ENCODE measurements around the gene AGO4. TPM values are rescaled to one million over a fixed set of nuclear protein-coding genes. Genes with fewer than 3 reads are reported as not detected.
"Not testable (repeated sequence)": the region's sequence is repeated elsewhere in the genome, so short reads cannot be mapped to it uniquely, and the experiment has no call there.

AGO4 gene
- total and polyA plus RNA-seq, 3 donors from 2014 or later = 17.4 to 24.0 (median 21.6) TPM

DNA sequence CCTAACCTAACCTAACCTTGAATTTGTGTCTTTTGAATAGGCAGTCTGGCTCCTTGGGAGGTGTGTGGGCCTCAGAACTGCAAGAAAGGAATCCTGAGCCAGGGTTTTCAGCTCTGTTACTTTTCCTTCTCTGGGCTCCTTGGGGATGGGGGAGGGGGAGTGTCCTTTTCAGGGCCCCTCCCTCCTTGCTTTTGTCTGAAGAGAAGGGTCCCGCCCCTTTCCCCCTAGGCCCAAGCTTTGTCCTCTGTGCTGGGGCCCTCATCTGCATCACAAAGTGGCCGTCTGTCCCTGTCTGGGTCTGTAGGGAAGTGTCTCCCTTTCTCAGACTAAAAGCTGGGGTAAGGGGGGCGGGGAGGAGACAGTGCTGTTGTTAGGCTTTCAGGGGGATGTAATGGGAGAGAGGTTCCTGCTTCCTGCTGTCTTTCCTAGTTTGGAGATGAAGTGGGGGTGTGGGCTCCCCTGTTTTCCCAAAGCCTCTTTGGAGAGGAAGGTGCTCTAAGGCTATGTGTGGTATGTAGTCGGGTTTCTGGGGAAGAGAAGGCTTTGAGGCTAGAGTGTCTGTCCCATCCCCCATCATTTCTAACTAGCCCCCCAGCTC, 78.2 kb downstream of the AGO4 start:
- Histone ChIP-seq H3K4me1 (peaks cover 33% of the 10 kb centered on the region), H3K27ac (no peak overlapping the region), H3K4me3 (no peak overlapping the region), H3K27me3 (no peaks in the 10 kb centered on the region), H3K9me3 (no peaks in the 10 kb centered on the region), H3K36me3 (ENCODE audit: low read depth, missing control alignments) (no peaks in the 10 kb centered on the region)
- peak; percentile 22 for DNase-seq
- 57 to 65% methylated on average over 3 to 4 of the region's 4 CpGs for WGBS, 2 donors
- TF ChIP-seq POLR2A (IDR thresholded peaks at IDR 0.05) = no peak
- TF ChIP-seq, protein P1, sequence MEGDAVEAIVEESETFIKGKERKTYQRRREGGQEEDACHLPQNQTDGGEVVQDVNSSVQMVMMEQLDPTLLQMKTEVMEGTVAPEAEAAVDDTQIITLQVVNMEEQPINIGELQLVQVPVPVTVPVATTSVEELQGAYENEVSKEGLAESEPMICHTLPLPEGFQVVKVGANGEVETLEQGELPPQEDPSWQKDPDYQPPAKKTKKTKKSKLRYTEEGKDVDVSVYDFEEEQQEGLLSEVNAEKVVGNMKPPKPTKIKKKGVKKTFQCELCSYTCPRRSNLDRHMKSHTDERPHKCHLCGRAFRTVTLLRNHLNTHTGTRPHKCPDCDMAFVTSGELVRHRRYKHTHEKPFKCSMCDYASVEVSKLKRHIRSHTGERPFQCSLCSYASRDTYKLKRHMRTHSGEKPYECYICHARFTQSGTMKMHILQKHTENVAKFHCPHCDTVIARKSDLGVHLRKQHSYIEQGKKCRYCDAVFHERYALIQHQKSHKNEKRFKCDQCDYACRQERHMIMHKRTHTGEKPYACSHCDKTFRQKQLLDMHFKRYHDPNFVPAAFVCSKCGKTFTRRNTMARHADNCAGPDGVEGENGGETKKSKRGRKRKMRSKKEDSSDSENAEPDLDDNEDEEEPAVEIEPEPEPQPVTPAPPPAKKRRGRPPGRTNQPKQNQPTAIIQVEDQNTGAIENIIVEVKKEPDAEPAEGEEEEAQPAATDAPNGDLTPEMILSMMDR (IDR thresholded peaks at IDR 0.05) = no peak
- intact Hi-C loops (cut with DNase I; ENCODE audit: low total_unique reads) = no loop called here

DNA sequence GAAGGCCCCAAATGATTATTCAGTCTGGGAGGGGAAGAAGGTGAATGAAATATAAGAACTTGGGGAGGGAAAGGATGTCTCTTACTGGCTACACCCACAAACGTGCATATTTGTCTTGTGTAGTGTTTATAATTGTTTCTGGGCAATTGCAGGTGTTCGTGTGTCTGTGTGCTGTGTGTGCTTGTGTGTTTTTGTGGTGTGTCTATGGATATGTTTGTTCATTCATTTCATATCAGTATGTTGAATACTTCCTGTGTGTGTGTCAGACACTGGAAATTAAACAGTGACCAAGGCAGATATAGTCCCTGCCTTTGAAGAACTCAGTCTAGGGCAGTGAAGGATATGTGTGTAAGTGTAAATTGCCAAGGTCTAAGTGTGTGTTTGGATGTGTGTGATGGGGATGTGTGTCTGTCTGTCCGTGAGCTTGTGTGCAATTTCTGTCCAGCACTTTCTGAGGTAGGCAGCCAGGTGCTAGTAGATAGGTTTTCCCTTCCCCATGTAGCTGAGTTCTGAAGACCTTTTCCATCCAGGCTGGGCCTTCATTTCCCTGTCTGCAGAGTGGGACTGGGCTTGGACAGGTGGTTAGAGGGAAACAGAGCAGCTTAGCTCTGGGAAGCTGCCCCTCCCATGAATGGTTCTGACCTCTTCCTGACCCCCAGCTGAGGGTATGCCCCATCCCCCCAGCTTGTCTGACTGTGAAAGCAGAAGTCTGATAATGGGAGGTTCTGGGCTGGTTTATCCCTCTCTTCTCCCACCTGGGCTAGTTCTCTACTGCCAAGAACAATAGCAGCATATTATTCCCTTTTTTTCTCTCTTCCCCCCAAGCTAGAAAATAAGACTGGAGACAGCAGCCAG, 79.0 kb downstream of the AGO4 start:
- H3K27me3 ChIP-seq = no peaks in the 10 kb centered on the region
- H3K36me3 ChIP-seq (ENCODE audit: low read depth, missing control alignments) = no peaks in the 10 kb centered on the region
- DNase-seq = no peak
- no peaks in the 10 kb centered on the region for H3K9me3 ChIP-seq
- TF ChIP-seq, protein P1 (IDR thresholded peaks at IDR 0.05) = no peak
- no peak for TF ChIP-seq POLR2A (IDR thresholded peaks at IDR 0.05)
- intact Hi-C loops (cut with DNase I; ENCODE audit: low total_unique reads) = no loop called here
- H3K4me1 ChIP-seq = peaks cover 33% of the 10 kb centered on the region
- WGBS, 2 donors = 45 to 68% methylated on average over 3 of the region's 3 CpGs
- no peak overlapping the region for H3K27ac ChIP-seq
- H3K4me3 ChIP-seq = no peak overlapping the region

DNA sequence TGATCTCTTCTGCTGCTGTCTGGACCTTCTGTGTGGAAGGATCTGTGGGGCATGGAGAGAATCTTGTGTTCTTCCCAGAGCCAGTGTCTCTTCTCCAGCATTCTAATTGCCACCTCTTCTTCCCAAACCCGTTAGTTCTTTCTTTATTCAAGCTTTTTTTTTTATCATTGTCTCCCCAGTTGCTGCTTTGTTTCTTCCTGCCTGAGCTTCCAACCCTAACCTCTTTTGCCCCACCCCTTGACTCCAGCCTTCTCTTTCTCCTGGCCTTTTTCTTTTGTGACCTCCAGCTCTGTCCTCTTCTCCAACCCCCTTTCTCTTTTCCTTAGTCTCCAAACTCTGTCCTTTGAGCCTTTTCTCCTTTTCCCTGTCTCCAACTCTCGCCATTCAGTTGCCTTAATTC, 79.7 kb downstream of the AGO4 start:
- no peaks in the 10 kb centered on the region for H3K27me3 ChIP-seq
- DNase-seq = no peak
- no peaks in the 10 kb centered on the region for H3K36me3 ChIP-seq (ENCODE audit: low read depth, missing control alignments)
- TF ChIP-seq POLR2A (IDR thresholded peaks at IDR 0.05) = no peak
- TF ChIP-seq, protein P1 (IDR thresholded peaks at IDR 0.05) = no peak
- H3K4me1 ChIP-seq = peaks cover 33% of the 10 kb centered on the region
- H3K27ac ChIP-seq = no peak overlapping the region
- no peaks in the 10 kb centered on the region for H3K9me3 ChIP-seq
- 65 to 70% methylated on average over 2 of the region's 2 CpGs for WGBS, 2 donors
- intact Hi-C loops (cut with DNase I; ENCODE audit: low total_unique reads) = no loop called here
- H3K4me3 ChIP-seq = no peak overlapping the region

DNA sequence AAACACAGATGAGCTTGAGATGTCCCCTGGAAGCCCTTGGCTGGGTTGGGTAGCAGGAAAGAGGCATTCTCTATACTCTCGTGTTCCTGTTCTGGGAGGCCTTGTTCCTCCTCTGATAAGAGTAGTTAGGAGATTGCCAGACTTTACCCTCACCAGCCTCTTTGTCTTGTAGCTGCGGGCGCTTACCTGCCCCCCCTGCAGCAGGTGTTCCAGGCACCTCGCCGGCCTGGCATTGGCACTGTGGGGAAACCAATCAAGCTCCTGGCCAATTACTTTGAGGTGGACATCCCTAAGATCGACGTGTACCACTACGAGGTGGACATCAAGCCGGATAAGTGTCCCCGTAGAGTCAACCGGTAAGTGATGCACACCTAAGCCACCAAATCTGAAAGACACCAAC, 80.4 kb downstream of the AGO4 start:
- Histone ChIP-seq H3K27me3 (no peaks in the 10 kb centered on the region), H3K27ac (no peak overlapping the region), H3K4me1 (peaks cover 33% of the 10 kb centered on the region), H3K9me3 (no peaks in the 10 kb centered on the region), H3K4me3 (no peak overlapping the region), H3K36me3 (ENCODE audit: low read depth, missing control alignments) (no peaks in the 10 kb centered on the region)
- TF ChIP-seq, protein P1 (IDR thresholded peaks at IDR 0.05) = no peak
- 71 to 85% methylated on average over 11 of the region's 11 CpGs for WGBS, 2 donors
- intact Hi-C loops (cut with DNase I; ENCODE audit: low total_unique reads) = no loop called here
- no peak for DNase-seq

DNA sequence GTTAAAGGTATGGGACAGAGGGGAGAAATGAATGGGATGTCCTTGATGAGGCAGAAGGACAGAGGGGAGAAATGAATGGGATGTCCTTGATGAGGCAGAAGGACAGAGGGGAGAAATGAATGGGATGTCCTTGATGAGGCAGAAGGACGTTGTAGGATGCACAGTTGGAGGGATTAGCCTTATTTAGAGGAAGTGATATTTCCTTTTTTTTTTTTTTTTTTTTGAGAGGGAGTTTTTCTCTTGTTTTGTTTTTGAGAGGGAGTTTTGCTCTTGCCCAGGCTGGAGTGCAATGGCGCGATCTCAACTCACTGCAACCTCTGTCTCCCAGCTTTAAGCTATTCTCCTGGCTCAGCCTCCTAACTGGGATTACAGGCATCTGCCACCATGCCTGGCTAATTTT, 81.2 kb downstream of the AGO4 start:
- H3K27me3 ChIP-seq; H3K9me3 ChIP-seq; H3K36me3 ChIP-seq (ENCODE audit: low read depth, missing control alignments); H3K27ac ChIP-seq; intact Hi-C loops (cut with DNase I; ENCODE audit: low total_unique reads); H3K4me3 ChIP-seq; DNase-seq: not testable (repeated sequence)
- H3K4me1 ChIP-seq = peaks cover 32% of the 10 kb centered on the region
- WGBS, 2 donors = 65 to 83% methylated on average over 3 of the region's 3 CpGs
